GM12873 (cell line): ENCODE results near the gene PGM5.

ENCODE experiments used
- TF ChIP-seq, protein P1 (sequence below): IDR thresholded peaks from 2 replicates; pipeline ENCODE4 v1.5.1; 2012; ENCODE audit warnings: low read depth, mild to moderate bottlenecking, moderate library complexity, low read length, control low read depth; ENCODE audit not compliant: insufficient read depth; ENCODE audit errors: missing control alignments

The PGM5 gene

DNA sequence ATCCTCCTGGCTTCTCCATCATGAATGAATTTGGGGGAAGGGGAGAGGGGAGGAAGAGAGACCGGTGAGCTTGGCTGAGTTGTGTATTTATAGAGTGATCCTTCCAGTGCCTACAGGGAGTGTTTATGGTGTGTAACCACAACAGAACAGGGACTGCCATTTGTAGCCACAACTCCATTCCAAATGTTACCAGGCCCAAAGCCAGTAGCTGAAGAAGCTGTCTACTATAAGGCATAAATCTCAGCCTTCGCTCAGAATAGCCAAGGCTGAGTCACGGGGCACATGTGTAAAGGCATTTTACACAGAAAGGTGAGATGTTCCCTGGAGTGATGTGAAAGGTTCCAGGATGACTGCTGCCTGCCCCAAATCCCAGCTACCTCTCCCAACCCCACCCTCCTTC is 181.8 kb downstream of the PGM5 start:
- TF ChIP-seq, protein P1, sequence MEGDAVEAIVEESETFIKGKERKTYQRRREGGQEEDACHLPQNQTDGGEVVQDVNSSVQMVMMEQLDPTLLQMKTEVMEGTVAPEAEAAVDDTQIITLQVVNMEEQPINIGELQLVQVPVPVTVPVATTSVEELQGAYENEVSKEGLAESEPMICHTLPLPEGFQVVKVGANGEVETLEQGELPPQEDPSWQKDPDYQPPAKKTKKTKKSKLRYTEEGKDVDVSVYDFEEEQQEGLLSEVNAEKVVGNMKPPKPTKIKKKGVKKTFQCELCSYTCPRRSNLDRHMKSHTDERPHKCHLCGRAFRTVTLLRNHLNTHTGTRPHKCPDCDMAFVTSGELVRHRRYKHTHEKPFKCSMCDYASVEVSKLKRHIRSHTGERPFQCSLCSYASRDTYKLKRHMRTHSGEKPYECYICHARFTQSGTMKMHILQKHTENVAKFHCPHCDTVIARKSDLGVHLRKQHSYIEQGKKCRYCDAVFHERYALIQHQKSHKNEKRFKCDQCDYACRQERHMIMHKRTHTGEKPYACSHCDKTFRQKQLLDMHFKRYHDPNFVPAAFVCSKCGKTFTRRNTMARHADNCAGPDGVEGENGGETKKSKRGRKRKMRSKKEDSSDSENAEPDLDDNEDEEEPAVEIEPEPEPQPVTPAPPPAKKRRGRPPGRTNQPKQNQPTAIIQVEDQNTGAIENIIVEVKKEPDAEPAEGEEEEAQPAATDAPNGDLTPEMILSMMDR, result no peak

DNA sequence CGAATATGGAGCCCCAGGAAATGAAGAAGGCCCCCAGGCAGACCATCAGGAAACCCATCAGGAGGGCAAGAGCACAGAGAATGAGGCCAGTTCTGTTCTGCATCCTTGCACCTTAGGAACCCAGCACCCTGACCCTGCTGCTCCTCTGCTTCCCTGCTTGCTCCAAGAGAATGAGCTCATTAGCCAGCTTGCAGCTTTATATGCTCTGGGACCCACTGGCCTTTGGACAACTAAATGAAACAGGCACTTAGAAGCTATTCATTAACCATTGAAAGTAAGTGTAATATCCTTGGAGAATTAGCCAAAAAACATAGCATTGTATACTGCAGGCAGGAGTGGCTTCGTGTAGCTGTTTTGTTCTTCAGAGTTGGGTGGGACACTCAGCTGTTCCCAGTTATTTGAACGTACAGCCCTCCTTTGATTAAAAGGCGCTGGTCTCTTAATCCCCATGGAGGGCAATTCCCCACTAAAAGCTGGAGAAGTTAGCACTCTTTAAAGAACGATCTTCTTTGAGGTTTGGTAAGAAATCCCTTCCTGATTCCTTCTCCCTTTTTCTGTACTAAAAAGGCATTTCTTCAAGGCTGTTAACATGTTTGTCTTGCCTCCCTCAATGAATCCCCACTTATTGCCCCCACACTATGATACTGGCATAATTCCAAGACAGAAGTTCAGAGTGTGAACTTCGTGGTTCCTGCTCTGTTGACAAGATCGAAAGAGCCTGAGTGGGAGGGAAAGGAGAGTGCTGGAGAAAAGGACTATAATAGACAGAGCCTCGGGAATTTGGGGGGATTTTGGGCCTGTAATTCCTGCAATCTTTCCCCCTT is 184.5 kb downstream of the PGM5 start, which contains the start of gene TMEM252:
TSS of gene TMEM252 (minus strand) at position 172 of the 824 bp plus-strand sequence. CDS start at position 103, 69 bp downstream.
- TF ChIP-seq, protein P1, result no peak

DNA sequence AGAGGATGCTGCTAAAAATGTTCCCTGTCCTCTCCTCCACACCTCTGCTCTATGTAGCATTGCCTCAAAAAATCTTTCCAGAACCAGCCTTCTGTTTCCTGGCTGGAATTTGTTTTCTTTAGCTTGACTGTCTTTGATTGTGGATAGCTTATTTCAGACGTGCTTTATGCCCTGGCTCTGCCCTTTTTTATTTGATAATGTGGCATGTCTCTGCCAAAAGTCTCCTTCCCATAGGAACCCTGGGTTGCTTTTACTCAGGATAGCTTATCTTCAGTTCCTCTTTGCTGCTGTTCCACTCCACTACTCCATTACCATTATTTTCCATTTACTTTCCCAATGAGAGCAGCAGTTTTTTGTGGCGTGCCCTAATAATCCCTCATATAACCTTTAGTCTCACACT is 185.2 kb downstream of the PGM5 start:
- TF ChIP-seq, protein P1, result no peak

DNA sequence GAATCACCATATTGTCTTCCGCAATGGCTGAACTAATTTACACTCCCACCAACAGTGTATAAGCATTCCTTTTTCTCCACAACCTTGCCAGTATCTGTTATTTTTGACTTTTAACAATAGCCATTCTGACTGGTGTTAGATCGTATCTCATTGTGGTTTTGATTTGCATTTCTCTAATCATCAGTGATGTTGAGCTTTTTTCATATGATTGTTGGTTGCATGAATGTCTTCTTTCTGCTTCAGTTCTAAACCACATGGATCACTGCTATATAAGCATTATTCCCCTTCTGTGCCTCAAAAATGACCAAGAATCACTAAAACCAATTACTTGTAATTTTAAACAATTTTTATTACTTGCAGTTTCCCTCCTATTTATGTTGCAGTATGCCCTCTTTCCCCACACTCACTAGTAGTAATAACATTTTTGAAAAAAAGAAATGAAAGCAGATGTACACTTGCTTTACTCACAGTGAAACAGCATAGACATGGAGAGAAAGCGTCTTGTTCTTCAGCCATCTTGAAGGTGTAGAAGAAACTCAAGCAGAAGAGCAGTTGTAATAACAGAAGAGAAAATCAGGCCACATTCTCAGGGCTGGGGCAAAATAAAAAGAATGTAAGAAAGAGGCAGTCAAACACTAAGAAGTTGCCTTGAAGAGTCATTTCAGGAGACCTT is 188.8 kb downstream of the PGM5 start:
- TF ChIP-seq, protein P1, result no peak

DNA sequence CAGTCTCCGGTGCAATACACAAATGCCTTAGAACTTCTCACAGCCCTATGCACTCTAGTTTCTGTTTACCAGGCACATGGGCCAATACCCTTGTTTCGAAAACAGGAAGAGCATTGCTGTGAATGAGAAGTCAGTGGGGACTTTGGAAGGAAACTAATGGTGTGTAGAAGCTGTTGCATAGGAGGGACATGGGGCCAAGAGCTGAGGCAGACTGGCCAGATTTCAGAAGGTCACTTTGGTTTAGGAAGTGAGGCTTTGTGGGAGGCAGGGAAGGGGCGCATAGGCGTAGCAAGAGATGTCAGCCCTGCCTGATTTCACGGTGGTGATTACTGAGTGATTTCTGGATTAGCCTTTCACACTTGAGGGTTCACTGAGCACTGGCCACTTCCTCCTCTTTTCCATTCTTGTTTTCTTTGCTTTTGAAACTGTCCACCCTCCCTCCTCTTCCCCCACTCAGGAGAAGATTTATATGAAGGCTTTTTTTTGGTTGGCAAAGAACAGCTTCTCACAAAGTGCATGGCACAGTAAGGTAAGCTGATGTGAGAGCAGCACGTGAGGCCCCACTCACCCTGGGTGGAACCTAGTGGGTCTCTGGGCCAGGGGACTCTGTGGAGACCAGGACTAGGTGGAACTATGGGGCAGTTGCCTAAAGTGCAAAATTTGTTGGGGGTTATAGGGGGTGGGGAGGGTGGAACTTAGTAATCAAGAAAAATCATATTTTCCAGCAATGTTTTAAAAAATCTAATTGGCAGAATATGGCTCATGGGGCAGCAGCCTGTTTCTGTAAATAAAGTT is 190.4 kb downstream of the PGM5 start:
- TF ChIP-seq, protein P1, result no peak

DNA sequence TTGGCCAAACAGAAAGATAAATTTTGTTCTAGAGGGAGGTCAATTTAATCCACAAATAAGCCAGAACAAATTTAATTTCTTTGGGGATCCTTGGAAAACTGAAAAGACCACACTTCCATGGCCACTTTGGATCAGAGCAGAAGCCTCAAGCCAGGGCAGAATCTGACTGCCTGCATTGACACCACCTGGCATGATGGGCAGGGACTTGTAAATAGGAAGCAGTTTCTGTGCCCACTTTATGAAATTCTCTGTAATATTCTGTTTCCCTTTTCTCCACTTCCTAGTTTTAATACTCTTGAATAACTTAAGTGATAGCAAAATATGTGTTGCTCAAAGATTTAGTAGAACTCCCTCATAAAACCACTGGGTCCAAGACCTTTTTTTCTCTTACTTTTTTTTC is 191.0 kb downstream of the PGM5 start:
- TF ChIP-seq, protein P1, result no peak

DNA sequence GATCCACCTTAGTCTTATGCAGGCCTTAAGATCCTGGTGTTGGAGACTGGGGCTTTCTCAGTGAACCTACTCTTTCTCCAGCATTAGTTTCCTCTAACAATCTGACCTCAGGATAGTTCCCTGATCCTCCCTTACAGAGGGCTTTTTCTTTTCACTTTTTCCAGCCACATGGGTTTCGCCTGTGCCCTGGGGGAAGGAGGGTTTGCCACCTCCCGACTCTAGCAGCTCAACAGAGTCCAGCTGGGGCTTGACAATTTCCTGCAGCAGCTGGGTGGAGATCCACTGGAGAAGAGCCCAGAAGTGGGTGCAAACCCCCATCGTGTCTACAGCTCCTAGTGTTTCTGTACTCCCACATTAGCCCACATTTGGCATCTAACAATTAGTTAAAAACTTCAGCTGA is 191.8 kb downstream of the PGM5 start:
- TF ChIP-seq, protein P1, result no peak
